GM18517 (cell line): Measurements from ENCODE around the gene PIR.

Source experiments
- ATAC-seq: cut with Tn5 transposase; IDR thresholded peaks from one replicate; pipeline ENCODE4 v1.9.1; 2021; ENCODE audit warnings: mild to moderate bottlenecking, moderate library complexity; ENCODE audit not compliant: unreplicated experiment

Gene PIR

DNA sequence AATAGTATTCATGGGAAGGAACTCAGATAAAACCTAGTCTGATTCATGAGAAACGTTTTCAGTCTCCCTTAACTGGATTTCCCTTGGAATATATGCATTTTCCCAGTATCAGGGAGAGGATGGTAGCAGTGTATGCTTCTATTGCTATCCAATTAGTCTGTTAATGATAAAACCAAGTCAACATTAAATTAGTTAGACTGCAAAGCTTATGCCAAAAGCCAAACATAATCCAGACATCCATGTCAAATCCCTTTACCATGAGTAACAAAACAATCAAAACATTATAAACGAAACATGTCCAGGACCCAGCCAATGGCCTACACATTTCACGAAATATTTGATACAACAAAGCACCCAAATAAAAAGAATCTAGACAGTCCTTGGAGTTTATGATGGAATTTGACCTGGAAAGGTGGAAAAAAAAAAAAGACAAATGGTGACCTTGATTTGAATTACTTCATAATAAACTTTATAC, 74.4 kb downstream of the PIR start:
- ATAC-seq = no peak

GRCh38 chrX:15418041-15418706, 75.0 kb downstream of the PIR start:
- no peak for ATAC-seq

DNA sequence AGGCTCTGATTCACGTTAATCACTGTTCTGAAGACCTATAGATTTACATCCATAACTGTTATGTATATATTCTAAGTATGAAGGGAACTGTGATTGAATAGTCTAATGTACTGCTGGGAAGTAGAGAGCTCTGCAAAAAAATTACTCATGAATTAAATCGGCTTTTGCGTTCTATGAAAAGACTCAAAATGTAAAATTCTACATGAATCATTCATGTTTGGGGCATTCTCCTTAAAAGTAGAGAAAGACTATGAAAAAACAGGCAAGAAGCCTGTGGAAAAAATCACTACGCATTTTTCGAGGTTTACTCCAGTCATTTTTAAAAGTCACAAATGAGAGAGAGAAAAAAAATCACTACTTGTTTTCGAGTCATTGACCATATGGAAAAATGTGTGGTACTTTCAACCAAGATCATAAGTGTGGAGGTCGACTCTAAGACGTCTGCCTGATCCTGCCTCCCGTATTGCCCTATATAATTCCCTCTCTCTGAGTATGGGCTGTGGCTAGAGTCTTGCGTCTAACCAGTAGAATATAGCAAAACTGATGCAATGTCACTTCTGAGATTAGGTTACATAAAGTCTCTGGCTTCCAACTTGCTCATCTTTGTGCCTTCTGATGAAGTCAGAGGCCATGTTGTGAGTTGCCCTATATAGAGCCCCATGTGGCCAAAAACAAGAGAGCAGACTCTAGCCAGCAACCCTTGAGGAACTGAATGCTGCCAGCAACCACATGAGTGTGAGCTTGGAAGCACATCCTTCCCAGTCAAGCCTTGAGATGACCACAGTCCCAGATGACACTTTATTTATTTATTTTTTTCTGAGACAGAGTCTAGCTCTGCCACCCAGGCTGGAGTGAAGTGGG, 76.8 kb downstream of the PIR start:
- ATAC-seq = no peak

GRCh38 chrX:15413101-15413500, 80.0 kb downstream of the PIR start:
- no peak for ATAC-seq

DNA sequence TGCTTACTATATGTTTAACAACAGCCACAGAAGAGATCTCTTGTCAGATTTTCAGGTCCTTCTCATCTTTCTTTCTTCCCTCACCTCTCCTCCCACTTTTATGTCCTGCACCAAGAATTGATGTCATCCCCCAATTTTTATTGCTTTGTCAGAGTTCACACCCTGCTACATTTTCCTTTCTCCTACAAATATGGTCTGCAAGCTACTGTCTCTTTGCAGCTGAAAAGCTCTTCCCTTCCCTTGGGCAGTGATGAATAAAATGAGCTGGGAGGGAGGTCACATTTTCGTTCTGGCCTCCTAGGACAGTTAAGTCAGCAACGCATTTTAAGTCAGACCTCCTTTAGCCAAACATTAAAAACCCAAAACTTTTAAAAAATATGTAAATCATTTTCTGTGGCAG, 82.2 kb downstream of the PIR start:
- no peak for ATAC-seq

- ATAC-seq = no peak
These were observed 82.7 kb downstream of the PIR start for GRCh38 chrX:15410430-15410829.

DNA sequence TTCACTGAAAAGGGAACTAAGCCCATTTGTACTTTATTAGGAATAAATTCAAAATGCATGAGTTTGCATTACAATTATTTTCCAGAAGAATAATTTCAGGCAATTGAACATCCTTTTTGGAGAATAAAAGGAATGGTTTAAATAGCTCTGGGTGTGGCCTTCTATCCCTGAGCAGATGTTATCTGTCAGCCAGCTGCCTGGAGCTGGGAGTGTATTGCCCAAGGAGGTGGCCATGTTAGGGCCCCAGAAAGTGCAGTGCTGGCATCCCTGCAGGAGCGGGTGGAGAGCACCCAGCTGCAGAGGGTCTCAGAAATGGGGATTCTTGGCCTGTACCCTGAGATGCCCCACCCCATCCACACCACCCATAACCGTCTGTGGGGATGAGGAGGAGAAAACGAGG, 87.3 kb downstream of the PIR start:
- ATAC-seq = no peak

DNA sequence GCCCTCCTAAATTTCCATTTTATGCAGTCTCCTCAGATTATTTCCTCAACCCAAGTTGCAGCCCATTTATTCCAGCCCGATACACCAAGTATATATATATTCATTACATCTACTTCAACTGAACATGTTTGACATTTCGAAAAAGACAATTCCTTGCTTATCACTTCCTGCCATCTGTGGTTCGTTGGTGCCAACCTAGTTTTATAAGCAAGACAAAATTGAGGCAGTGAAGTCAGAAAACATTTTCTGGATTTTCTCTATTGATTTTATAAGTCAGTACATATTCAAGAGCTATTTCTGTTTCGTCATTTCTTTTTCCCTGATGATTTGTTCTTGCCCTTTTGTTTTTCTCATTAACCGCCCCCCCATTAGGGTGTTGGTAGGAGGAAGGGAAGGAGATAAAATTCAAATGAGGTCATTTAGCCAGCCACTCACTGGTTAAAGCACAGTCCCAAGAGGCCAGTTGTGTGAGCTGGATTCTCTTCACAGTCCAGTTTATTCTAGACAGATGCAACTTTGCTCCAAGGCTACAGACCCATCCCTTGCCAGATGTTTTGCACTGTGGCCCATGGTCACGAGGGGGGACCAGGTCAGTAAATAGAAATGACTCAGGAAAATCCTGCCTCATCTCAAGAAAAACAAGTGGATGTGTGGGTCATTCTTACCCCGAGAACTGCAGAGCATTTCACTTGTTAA, 88.6 kb downstream of the PIR start:
- no peak for ATAC-seq

DNA sequence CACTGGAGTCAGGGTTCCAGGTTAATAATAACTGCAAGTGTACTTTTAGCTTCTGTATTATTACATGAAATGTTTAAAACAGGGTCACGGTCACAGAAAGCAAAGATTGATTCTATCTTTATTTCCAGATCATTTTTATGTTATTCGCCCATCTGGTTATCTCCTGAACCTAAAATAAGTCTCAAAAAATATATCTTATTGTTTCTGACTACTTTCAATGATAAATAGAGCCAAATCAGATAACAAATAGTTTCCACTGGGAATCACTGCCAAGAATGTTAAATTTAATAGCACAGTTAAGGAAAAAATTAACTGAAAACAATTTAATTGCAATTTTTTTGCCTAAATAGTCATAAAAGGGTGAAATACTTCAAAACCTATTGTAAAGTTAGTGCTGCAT, 91.8 kb downstream of the PIR start:
- no peak for ATAC-seq

DNA sequence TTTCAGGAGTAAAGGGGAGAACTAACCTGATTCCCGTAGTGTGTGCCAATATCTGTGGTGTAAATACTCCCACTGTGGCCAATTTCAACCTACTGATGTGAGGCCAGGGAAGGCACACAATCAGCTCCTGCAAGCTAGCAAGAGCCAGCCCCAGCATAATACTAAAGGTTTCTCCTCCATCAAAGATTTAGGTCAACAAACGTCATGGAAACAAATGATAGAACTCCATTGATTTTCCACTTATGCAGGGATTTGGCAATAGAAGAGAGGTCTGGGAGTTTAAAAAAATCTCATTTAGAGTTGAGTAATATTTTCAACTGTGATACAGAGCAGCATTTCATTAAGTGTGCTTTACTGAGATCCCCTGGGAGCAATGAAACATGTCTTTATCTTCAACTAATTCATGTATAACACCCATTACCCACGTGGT, 93.2 kb downstream of the PIR start:
- ATAC-seq = no peak

DNA sequence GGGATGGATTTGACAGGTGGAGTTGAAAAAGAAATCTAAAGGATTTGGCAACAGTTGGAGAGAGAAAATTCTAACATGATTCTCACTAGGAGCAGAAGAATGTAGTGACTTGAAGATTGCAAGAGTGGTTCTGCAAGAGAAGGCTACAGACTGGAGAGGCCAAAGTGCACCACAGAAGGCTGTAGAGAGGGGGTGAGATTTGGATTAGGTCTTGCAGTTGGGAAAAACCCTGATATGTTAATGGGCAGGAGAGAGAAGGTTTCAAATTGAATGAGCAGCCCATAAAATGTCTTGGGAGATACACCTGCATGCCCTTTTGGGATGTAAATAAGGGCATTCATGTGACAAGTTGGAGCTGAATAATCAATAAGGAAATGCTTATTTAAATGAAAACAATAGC, 94.3 kb downstream of the PIR start:
- no peak for ATAC-seq

DNA sequence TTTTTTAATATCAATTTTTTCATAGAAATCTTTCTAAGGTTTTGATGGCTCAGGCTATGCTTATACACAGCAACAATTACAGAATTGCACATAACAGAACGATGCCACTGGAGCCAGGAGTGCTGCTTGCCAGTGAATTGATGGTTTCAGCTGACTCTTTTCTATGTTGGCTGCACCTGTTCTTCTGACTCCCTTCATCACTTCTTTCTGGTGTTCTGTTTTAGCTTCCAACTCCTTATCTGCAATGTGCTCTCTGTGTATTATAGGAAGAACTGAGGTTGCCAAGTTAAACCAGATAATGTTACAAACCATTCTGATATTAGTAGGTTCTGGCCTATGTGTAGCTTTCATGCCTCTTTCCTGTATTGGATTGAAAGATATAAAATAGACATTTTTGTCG, 97.3 kb downstream of the PIR start:
- ATAC-seq = no peak

DNA sequence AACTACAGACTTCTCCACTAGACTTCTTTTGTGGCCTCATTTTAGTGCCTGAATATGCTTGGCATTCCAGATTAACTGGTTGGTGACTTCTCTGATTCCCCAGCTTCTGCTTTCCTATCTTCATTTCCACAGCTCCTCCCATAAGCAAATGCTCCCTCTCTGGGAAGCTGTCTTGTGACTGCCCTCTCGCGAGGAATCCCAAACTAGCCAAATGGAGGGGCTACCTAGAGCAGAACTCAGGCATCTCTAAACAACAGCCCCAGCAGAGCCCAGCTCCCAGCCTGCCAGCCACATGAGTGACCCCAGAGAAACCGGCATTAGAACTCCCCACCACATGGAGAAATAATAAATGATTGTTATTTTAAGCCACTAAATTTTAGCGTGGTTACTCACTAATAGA, 101.3 kb downstream of the PIR start:
- ATAC-seq = no peak

GRCh38 chrX:15384304-15384703, 108.8 kb downstream of the PIR start, which contains the start of gene VEGFD:
TSS of gene VEGFD (minus strand) at chrX:15384413. CDS start at chrX:15383946, 467 bp downstream.
- ATAC-seq = no peak

GRCh38 chrX:15382813-15383212, 110.3 kb downstream of the PIR start:
- ATAC-seq = no peak

- ATAC-seq = no peak
These were observed 116.2 kb downstream of the PIR start for GRCh38 chrX:15376956-15377355.

GRCh38 chrX:15373976-15374375, 119.2 kb downstream of the PIR start:
- no peak for ATAC-seq

GRCh38 chrX:15366506-15367352, 126.4 kb downstream of the PIR start:
- no peak for ATAC-seq

GRCh38 chrX:15359701-15360100, 133.4 kb downstream of the PIR start:
- no peak for ATAC-seq

- no peak for ATAC-seq
These were observed 134.6 kb downstream of the PIR start for GRCh38 chrX:15358533-15358932.

- no peak for ATAC-seq
These were observed 136.7 kb downstream of the PIR start for GRCh38 chrX:15356444-15356843.
